ENCODE results near the gene TMEM266.

GRCh38 chr15:76075046-76075445, 15.3 kb downstream of the TMEM266 start:
- TF ChIP-seq CTCF (IDR thresholded peaks at IDR 0.05; ENCODE audit: poor library complexity): no peak
- no peak for TF ChIP-seq EZH2 (IDR thresholded peaks at IDR 0.05; ENCODE audit: borderline replicate concordance)

Data from hepatocyte (in vitro differentiated cells).